H9 (cell line): ENCODE data around the gene CCL11. TPM values are rescaled to one million over a fixed set of nuclear protein-coding genes. Genes with fewer than 3 reads are reported as not detected.

Experiments used
- DNase-seq: peaks from one replicate; pipeline ENCODE4 v3.0.0-alpha.2; 2017
- H2AFZ ChIP-seq: one replicate; pipeline ENCODE4 v1.6.1; 2013; ENCODE audit warnings: mild to moderate bottlenecking, low read length, control low read depth, moderate library complexity
- H2AK5ac ChIP-seq: 2 replicates; pipeline ENCODE4 v1.6.1; 2013; ENCODE audit warnings: low read length, control low read depth, mixed read lengths; ENCODE audit not compliant: insufficient read length
- H2BK120ac ChIP-seq: one replicate; pipeline ENCODE4 v1.6.1; 2013; ENCODE audit warnings: low read depth, mild to moderate bottlenecking, low read length, control low read depth, inconsistent platforms; ENCODE audit not compliant: poor library complexity, severe bottlenecking
- H2BK12ac ChIP-seq: 2 replicates; pipeline ENCODE4 v1.6.1; 2013; ENCODE audit warnings: low read length, control low read depth, mixed read lengths, low read depth; ENCODE audit not compliant: insufficient read length
- H2BK15ac ChIP-seq: 2 replicates; pipeline ENCODE4 v1.6.1; 2013; ENCODE audit warnings: low read depth, low read length, control low read depth
- H2BK20ac ChIP-seq: one replicate; pipeline ENCODE4 v1.6.1; 2013; ENCODE audit warnings: low read depth, mild to moderate bottlenecking, low read length, control low read depth, inconsistent platforms; ENCODE audit not compliant: poor library complexity, severe bottlenecking
- H2BK5ac ChIP-seq: 2 replicates; pipeline ENCODE4 v1.6.1; 2013; ENCODE audit warnings: low read length, control low read depth, mixed read lengths; ENCODE audit not compliant: insufficient read length
- H3K14ac ChIP-seq: 2 replicates; pipeline ENCODE4 v1.6.1; 2013; ENCODE audit warnings: low read length, control low read depth; ENCODE audit not compliant: insufficient read depth
- H3K18ac ChIP-seq: 2 replicates; pipeline ENCODE4 v1.6.1; 2013; ENCODE audit warnings: low read depth, mild to moderate bottlenecking, mixed read lengths, low read length, control low read depth; ENCODE audit not compliant: insufficient read length
- H3K23ac ChIP-seq: 2 replicates; pipeline ENCODE4 v1.6.1; 2013; ENCODE audit warnings: low read length, control low read depth, mixed read lengths, low read depth; ENCODE audit not compliant: insufficient read length
- H3K23me2 ChIP-seq: 2 replicates; pipeline ENCODE4 v1.6.1; 2013; ENCODE audit warnings: low read depth, mild to moderate bottlenecking, mixed read lengths, low read length, control low read depth; ENCODE audit not compliant: insufficient read length, poor library complexity, severe bottlenecking
- H3K27ac ChIP-seq: 2 replicates; pipeline ENCODE4 v1.5.1; 2013; ENCODE audit warnings: low read length, control low read depth, mixed read lengths, low read depth; ENCODE audit not compliant: insufficient read length
- H3K27me3 ChIP-seq: 2 replicates; pipeline ENCODE4 v1.6.1; 2013; ENCODE audit warnings: low read length, control low read depth, inconsistent platforms; ENCODE audit not compliant: insufficient read depth
- H3K4ac ChIP-seq: 2 replicates; pipeline ENCODE4 v1.6.1; 2013; ENCODE audit warnings: low read depth, mild to moderate bottlenecking, control low read depth, inconsistent platforms, low read length, moderate library complexity
- H3K4me1 ChIP-seq: 2 replicates; pipeline ENCODE4 v1.6.1; 2013; ENCODE audit warnings: low read length, control low read depth, inconsistent platforms; ENCODE audit not compliant: insufficient read depth
- H3K4me2 ChIP-seq: 2 replicates; pipeline ENCODE4 v1.6.1; 2013; ENCODE audit warnings: low read length, control low read depth, mixed read lengths; ENCODE audit not compliant: insufficient read length, insufficient read depth
- H3K56ac ChIP-seq: 2 replicates; pipeline ENCODE4 v1.6.1; 2013; ENCODE audit warnings: low read depth, mild to moderate bottlenecking, mixed read lengths, low read length, control low read depth; ENCODE audit not compliant: insufficient read length
- H3K79me1 ChIP-seq: 2 replicates; pipeline ENCODE4 v1.6.1; 2013; ENCODE audit warnings: low read depth, mild to moderate bottlenecking, moderate library complexity, low read length, control low read depth, inconsistent platforms; ENCODE audit not compliant: insufficient read depth, poor library complexity, severe bottlenecking
- H3K79me2 ChIP-seq: 2 replicates; pipeline ENCODE4 v1.6.1; 2013; ENCODE audit warnings: low read length, control low read depth, inconsistent platforms; ENCODE audit not compliant: insufficient read depth
- H3K9ac ChIP-seq: 2 replicates; pipeline ENCODE4 v1.6.1; 2013; ENCODE audit warnings: low read length, control low read depth, mixed read lengths; ENCODE audit not compliant: insufficient read length; ENCODE audit errors: extremely low read depth
- H3K9me3 ChIP-seq: one replicate; pipeline ENCODE4 v1.6.1; 2013; ENCODE audit warnings: low read depth, low read length, inconsistent platforms; ENCODE audit not compliant: control insufficient read depth
- H3T11ph ChIP-seq: one replicate; pipeline ENCODE4 v1.6.1; 2013; ENCODE audit warnings: mild to moderate bottlenecking, low read length, control low read depth, inconsistent platforms
- H4K20me1 ChIP-seq: one replicate; pipeline ENCODE4 v1.6.1; 2013; ENCODE audit not compliant: control insufficient read depth, insufficient read length, insufficient read depth
- H4K5ac ChIP-seq: 2 replicates; pipeline ENCODE4 v1.6.1; 2013; ENCODE audit warnings: low read depth, mild to moderate bottlenecking, mixed read lengths, low read length, control low read depth; ENCODE audit not compliant: insufficient read length
- H4K8ac ChIP-seq: replicated peaks from 2 replicates; pipeline ENCODE4 v1.6.1; 2013; ENCODE audit warnings: low read length, control low read depth, mixed read lengths, low read depth; ENCODE audit not compliant: insufficient read length
- H4K91ac ChIP-seq: 2 replicates; pipeline ENCODE4 v1.6.1; 2013; ENCODE audit warnings: low read depth, mild to moderate bottlenecking, moderate library complexity, mixed read lengths, low read length, control low read depth; ENCODE audit not compliant: insufficient read length
- H3K27ac Mint-ChIP-seq, 3 experiments: 2 replicates in 2 of 3; 3 replicates in 1 of 3; pipeline ENCODE4 v1.8.0; 2020 to 2021; ENCODE audit warnings: mixed read lengths in 3 of 3, mild to moderate bottlenecking in 1 of 3, moderate library complexity in 1 of 3
- H3K27me3 Mint-ChIP-seq: 2 replicates; pipeline ENCODE4 v1.8.0; 2021; ENCODE audit warnings: low read depth, mild to moderate bottlenecking, moderate library complexity, mixed read lengths
- H3K36me3 Mint-ChIP-seq, 3 experiments: 2 replicates in 2 of 3; 3 replicates in 1 of 3; pipeline ENCODE4 v1.8.0; 2020 to 2021; ENCODE audit warnings: low read depth in 3 of 3, mixed read lengths in 3 of 3; ENCODE audit not compliant: insufficient read depth in 1 of 3
- H3K4me1 Mint-ChIP-seq, 2 experiments: 2 replicates each; pipeline ENCODE4 v1.8.0; 2020; ENCODE audit warnings: mixed read lengths in 2 of 2
- H3K4me3 Mint-ChIP-seq, 2 experiments: 2 replicates in 1 of 2; 3 replicates in 1 of 2; pipeline ENCODE4 v1.8.0; 2020 to 2021; ENCODE audit warnings: mild to moderate bottlenecking in 2 of 2, mixed read lengths in 2 of 2, moderate library complexity in 1 of 2
- H3K9me3 Mint-ChIP-seq, 2 experiments: 2 replicates in 1 of 2; 3 replicates in 1 of 2; pipeline ENCODE4 v1.8.0; 2020; ENCODE audit warnings: mild to moderate bottlenecking in 2 of 2, mixed read lengths in 2 of 2, moderate library complexity in 1 of 2
- WGBS: extraction: QIAGEN DNeasy Blood & Tissue Kit; methylation state at CpG from one replicate; pipeline ENCODE4 v1.1.7; 2013; ENCODE audit warnings: missing lambda C conversion rate, low lambda C conversion rate, mixed read lengths; ENCODE audit not compliant: insufficient read length; ENCODE audit errors: extremely low coverage; 5-methylcytosine and 5-hydroxymethylcytosine counted together
- total RNA-seq: library from RNA; stranded (reverse); gene quantifications from 2 replicates; pipeline ENCODE4 v1.2.1, GENCODE V29; 2021
- TF ChIP-seq, protein P1 (sequence below): fragments of 200-600 bp; sonication (generic); conservative IDR thresholded peaks from 3 replicates; pipeline ENCODE4 v1.8.0; 2021; ENCODE audit warnings: antibody characterized with exemption, mild to moderate bottlenecking

The CCL11 gene
- total RNA-seq, 1 experiment from 2014 or later, result not detected

DNA sequence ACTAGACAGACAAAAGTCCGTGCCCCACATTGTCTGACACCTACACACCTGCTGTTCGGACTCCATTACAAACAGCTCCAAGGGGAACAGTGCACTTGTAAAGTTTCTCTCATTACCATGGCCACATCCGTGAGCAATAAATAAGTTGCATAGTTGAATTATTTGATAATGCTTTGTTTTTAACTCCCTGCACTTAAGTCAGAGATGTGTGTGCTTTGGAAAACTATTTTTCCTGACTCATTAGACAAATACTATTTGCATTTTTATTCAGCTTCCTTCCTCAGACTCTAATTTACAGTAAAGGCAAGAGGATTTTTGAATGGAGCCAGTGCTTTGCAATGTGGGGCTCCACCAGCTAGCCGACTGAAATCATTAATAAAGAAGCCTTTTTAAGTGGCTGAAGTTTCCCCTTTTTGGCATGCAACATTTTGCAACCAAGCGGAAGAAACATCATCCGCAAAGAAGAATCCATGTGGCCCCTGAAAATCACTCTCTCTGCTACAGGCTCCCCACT, 37.0 kb upstream of the CCL11 start:
- peaks cover 24 to 26% of the 10 kb centered on the region in 2 experiments for H3K4me1 Mint-ChIP-seq
- no peak overlapping the region for H2BK120ac ChIP-seq
- H2BK20ac ChIP-seq, result no peak overlapping the region
- H4K8ac ChIP-seq, result no peak overlapping the region
- H3K9me3 Mint-ChIP-seq, result no peaks in the 10 kb centered on the region
- no peaks in the 10 kb centered on the region; the same call in 1 of the 2 replicates for H3K4me1 ChIP-seq
- no peak overlapping the region for H2BK5ac ChIP-seq
- no peak overlapping the region for H3K4me2 ChIP-seq
- H3K79me1 ChIP-seq, result no peaks in the 10 kb centered on the region
- no peak overlapping the region for H3T11ph ChIP-seq
- no peak overlapping the region for H3K4me3 Mint-ChIP-seq
- no peak overlapping the region for H3K27ac ChIP-seq
- H4K5ac ChIP-seq, result no peak overlapping the region
- H3K23me2 ChIP-seq, result no peaks in the 10 kb centered on the region
- no peak overlapping the region for H3K56ac ChIP-seq
- no peak for DNase-seq
- no peak overlapping the region for H3K4ac ChIP-seq
- H2BK15ac ChIP-seq, result no peak overlapping the region
- H2AFZ ChIP-seq, result no peak overlapping the region
- WGBS, result no CpG with 5 or more reads among the region's 6 CpGs
- H3K14ac ChIP-seq, result no peak overlapping the region
- H3K79me2 ChIP-seq, result no peaks in the 10 kb centered on the region
- no peak overlapping the region for H2BK12ac ChIP-seq
- H3K9me3 ChIP-seq, result no peaks in the 10 kb centered on the region
- no peak overlapping the region for H2AK5ac ChIP-seq
- H3K9ac ChIP-seq, result no peak overlapping the region
- TF ChIP-seq, protein P1, sequence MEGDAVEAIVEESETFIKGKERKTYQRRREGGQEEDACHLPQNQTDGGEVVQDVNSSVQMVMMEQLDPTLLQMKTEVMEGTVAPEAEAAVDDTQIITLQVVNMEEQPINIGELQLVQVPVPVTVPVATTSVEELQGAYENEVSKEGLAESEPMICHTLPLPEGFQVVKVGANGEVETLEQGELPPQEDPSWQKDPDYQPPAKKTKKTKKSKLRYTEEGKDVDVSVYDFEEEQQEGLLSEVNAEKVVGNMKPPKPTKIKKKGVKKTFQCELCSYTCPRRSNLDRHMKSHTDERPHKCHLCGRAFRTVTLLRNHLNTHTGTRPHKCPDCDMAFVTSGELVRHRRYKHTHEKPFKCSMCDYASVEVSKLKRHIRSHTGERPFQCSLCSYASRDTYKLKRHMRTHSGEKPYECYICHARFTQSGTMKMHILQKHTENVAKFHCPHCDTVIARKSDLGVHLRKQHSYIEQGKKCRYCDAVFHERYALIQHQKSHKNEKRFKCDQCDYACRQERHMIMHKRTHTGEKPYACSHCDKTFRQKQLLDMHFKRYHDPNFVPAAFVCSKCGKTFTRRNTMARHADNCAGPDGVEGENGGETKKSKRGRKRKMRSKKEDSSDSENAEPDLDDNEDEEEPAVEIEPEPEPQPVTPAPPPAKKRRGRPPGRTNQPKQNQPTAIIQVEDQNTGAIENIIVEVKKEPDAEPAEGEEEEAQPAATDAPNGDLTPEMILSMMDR, result no peak
- no peak overlapping the region for H4K91ac ChIP-seq
- H3K27me3 ChIP-seq, result no peaks in the 10 kb centered on the region; the same call in 1 of the 2 replicates
- no peak overlapping the region for H3K18ac ChIP-seq
- no peak overlapping the region for H3K23ac ChIP-seq
- peaks cover 10% of the 10 kb centered on the region for H3K27me3 Mint-ChIP-seq
- H4K20me1 ChIP-seq, result no peaks in the 10 kb centered on the region
- no peaks in the 10 kb centered on the region; a peak in 1 of 7 replicates for H3K36me3 Mint-ChIP-seq
- H3K27ac Mint-ChIP-seq, result no peak overlapping the region
